NCI-H2029 (cell line): Measurements from ENCODE around the gene NPW.

Experiments used
- DNase-seq: peaks from one replicate; lab custom pipeline; 2025; lab: John Stamatoyannopoulos, UW

The NPW gene

GRCh38 chr16:2019518-2019920 is at the start of gene NPW:
Gene NPW, plus strand, starts transcription at chr16:2019785.
- no peak for DNase-seq

DNA sequence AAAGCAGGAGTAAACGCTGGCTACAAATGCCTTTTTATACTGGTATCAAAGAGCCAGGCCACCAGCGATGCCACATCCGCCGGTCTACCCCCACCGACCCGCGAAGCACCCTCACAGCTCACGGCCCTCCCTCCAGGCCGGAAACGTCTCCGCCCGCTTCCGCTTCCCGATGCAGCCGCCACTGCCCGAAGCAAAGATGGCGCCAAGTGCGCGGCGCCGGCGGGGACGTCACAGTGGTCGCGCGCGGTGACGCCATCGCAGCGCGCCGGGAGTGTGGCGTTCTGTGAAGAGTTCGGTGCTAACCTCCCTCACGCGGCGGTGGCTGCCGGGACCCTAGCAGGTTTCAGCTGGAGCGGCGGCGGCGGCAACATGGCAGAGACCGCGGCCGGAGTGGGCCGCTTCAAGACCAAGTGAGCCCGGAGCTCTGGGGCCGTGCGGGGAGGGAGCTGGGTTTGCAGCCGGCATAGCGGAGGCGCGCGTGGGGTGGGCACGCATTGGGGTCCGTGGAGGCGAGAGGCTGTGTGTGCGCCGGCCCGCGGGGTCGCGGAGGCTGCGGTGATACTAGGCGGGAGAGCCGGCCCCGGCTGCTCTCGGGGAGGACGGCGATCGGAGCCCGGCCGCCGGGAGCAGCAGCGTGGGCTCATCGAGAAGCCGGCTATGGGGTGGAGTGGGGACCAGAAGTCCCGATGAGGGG is 47.6 kb upstream of the NPW start, which contains the start of gene TBL3:
Gene TBL3, plus strand, starts transcription at position 258 of the 694 bp plus-strand sequence. Its CDS starts 112 bp downstream, at position 370.
- peak; percentile 92 for DNase-seq

- no peak for DNase-seq
Measured at GRCh38 chr16:1972490-1972877, 47.1 kb upstream of the NPW start.

- DNase-seq: no peak
Measured at GRCh38 chr16:1973461-1974156, 46.0 kb upstream of the NPW start.

GRCh38 chr16:1974157-1975070 is 45.2 kb upstream of the NPW start:
- DNase-seq: no peak

GRCh38 chr16:1975432-1976215 is 44.0 kb upstream of the NPW start:
- no peak for DNase-seq

DNA sequence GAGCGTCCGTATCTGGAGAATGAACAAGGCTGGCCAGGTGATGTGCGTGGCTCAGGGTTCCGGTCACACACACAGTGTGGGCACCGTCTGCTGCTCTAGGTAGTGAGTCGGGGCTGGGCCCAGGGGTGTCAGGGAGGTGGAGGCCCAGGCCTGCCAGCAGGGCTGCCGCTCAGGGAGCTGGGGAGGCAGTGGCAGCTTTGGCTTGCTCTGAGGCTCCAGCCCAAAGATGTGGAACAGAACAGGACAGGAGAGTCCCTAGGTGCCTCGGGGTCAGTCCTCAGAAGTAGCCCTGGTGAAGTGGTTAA is 43.4 kb upstream of the NPW start:
- DNase-seq: no peak

GRCh38 chr16:1976951-1977874 is 42.4 kb upstream of the NPW start:
- no peak for DNase-seq

DNA sequence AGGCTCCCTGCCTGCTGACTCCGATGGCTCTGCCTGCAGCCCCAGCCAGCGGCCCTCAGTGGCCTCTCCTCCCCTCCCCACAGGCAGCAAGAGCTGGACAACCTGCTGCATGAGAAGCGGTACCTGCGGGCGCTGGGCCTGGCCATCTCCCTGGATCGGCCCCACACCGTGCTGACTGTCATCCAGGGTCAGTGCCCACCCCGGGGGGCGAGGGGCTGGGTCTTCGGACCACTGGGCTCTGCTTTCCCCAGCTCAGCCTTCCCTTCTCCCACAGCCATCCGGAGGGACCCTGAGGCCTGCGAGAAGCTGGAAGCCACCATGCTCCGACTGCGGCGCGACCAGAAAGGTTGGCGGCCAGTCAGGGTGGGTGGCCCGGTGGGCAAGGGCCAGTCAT is 41.7 kb upstream of the NPW start:
- no peak for DNase-seq

DNA sequence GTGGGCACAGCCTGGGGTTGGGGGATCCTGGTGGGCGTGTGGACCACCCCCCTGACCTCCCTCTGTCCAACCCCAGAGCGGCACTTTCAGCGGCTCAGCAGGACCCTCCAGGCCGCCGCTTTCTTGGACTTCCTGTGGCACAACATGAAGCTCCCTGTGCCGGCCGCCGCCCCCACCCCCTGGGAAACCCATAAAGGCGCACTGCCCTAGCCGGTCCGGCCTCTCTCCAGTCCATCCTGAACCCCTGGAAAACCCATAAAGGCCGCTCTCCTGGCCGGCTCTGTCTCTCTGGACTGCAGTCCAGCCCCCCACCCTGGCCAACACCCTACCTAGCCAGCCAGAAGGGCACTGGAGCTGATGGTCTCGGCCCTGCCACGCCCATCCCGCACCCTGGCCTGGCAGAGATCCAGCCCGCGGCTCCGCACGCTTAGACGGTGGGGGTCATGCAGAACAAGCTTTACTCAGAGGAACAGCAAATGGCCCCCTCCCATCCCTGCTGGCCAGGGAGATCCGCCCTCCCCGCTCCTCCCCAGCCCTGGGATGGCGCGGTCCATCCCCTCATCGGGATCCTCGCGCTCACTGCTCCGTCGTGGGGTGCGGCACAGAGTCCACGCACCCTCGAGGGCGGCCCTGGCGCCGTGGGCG is 41.0 kb upstream of the NPW start:
- DNase-seq: no peak

DNA sequence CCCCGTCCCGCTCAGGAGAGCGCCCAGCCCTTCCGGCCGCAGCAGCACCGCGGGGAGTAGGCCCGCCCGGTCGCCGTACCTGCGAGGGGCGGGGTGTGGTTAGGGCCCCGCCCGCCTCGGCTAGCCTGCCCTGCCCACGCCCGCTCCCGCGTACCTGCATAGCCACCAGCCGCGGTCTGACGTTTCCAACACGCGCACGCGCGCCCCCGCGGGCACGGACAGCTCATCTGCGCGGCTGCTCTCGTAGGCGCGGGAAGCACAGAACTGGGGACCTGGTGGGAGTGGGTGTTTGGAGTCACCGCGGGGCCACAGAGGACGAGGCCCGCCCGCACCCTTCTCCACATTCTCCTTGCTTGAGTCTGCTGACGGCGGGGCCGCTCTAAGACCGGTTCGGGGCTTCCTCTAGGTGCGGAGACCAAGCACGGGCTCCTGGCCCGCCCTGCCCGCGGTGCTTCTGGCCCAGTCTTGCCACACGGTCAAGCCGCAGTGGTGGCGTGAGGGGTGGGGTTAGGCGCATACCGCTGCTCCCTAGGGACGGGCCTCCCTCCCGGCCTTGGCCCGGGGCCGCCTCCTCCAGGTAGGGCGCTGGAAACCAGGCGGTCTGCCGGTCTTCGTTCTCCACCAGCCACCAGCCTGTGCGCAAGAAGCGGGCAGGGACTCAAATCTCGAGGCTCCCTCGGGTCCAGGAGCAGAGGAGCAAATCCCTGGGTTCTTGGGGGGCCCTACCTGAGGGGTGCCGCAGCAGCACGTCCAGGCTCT is 40.1 kb upstream of the NPW start:
- peak; percentile 60 for DNase-seq

- no peak for DNase-seq
Measured at GRCh38 chr16:1980030-1980769, 39.4 kb upstream of the NPW start.

GRCh38 chr16:1980770-1981087 is 38.9 kb upstream of the NPW start:
- DNase-seq: no peak

GRCh38 chr16:1981398-1981836 is 38.2 kb upstream of the NPW start, which contains the start of gene NOXO1:
Gene NOXO1, minus strand, starts transcription at chr16:1981469. Its CDS starts 290 bp downstream, at chr16:1981179.
- DNase-seq: no peak

GRCh38 chr16:1982013-1982433 is 37.6 kb upstream of the NPW start:
- no peak for DNase-seq

DNA sequence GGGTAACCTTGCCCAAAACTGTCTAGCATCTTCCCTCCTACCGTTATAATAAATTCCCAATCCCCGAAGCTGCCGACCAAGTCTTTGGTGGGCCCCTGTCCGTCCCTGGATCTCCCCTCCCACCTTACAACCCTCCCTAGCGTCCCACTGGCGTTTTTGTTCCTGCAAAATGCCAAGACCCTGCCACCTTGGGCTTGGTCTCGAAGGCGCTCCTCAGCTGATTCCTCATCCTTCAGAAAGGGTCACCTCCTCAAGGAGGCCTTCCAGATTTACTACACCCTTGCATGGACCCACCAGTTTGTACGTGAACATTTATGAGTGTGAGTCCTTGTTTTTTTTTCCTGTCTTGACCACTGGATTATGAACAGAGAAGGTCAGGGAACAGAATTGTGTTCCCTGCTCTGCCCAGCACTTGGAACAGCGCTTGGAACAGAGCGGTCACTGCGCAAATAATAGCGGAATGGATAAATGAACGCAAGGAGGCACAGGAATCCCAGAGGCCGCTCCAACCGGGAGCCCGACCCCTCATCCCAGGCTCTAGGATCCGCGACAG is 36.5 kb upstream of the NPW start:
- DNase-seq: no peak

- peak; percentile 72 for DNase-seq
Measured at GRCh38 chr16:1983544-1984346, 35.8 kb upstream of the NPW start, which contains the start of gene GFER. Gene GFER, plus strand, starts transcription at chr16:1984193. Its CDS starts 26 bp downstream, at chr16:1984219.
